ENCODE results near the gene PDE3A.

Gene PDE3A

DNA sequence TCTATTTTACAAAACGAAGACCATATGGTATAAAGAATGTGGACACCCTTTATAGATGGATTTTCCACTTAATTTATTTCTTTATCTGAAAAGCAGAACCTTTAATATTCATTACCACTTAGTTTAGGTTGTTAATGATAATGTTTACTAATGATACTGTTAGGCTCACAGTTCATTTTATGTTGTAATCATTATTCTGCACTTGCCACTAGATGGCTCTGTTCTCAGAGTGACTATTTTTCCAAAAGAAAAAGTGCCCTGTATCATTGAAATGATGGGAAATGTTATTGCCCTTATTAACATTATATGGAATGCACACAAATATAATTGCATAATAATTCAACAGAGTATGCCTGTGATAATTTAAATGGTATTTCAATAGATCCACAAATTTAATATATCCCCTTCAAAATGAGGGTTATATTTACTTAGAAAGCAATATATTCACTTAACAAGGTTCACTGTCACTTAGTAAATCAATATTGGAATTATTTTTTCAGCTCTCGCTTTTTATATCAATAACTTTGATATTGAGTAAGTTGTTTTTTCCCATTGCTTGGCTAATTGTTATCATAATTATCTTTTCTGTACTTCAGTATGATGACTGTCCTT lies 95.7 kb downstream of the PDE3A start:
- no peak for DNase-seq

DNA sequence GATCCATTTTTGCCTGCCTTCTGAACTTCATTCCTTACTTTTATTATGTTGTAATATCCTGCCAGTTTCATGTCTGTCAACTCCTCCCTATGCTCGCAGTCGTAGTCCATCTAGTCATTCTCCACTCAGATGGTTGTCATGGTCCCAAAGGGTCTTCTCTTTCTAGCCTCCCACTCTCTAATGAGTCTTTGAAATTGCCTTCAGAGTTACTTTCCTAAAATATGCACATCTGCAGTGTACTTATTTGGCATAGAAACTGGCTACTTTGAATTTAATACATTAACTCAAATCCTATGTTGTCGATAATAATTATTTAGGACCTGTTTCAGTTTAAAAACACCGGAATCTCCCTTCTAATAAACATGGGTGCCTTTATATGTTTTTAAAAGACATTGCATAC lies 101.0 kb downstream of the PDE3A start:
- no peak for DNase-seq

DNA sequence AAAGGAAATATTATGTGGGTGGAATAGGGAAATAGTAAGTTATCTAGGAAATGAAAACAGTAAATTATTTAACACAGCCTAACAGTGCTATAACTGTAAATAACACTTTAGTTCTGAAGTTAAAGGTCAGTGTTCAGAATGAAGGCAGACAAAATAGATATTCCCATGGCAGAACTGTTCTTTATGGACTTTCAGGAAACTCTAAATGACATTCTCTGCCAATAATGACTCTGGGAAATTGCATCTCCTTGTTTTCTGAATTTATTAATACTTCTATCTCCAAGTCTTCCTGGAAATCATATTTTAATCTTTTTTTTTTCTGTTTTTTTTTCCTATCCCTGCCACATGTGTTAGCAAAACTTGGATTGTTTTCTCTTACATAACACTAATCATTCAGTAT lies 101.4 kb downstream of the PDE3A start:
- DNase-seq: no peak

DNA sequence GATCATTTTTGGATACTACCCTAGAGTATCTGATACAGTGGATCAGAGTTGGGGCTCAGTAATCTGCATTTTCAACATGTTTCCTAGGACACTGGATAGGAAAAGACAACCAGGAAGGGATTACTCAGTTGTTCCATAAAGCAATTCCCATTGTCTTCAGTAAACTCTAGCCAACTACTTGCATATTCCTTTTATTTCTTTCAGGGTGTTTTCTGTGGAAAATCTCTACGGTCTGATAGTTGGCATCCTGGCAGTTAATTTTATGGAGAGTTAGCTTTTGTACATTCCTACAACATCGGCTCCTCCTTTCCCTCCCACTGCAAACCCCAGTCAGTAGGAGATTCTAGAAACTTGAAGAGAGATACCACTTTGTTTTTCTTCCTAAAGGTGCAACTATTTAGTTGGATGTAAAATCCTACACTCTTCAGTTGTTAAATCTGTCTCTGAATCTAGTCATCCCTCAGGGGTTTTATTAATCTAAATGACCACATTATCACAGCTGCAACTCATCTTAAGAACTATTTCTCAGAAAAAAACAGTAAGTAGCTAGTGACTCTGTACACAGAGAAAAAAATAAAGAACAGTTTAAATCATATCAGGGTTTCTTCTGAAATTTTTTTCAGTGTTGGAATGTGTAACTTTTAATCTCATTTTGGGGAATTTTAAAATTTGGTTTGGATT lies 103.9 kb downstream of the PDE3A start:
- DNase-seq: no peak

DNA sequence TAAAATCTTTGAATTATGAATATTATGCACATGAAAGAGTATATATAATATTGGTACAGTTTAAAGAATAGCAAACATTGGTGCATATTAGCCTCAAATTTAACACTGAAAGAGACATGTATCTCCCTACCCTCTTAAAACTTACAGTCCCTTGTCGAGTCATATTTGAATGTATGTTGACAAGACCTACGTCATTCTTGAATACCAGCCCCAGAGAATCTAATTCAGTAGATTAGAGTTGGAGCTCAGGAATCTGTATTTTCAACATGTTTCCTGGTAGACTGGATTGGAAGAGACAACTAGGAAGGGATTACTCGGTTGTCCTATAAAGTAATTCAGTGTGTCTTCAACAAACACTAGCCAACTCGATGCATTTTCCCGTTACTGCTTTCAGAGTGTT lies 104.8 kb downstream of the PDE3A start:
- no peak for DNase-seq

DNA sequence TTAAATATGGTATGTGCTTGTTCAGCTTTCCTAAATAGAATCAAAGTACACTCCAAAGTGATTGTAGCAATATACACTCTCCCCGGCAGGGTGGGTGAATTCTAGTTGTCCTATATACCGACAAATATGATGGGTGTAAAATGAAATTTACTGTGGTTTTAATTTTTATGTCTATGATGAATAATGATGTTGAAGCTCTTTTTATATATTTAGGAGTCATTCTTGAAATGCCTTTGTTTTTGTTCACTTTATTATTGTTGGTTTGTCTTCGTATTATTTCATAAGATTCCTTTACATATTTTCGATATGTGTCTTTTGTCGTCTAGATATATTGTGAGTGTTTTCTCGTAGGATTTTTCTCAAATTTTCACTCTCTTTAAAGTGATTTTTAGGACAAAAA lies 105.7 kb downstream of the PDE3A start:
- DNase-seq: no peak

DNA sequence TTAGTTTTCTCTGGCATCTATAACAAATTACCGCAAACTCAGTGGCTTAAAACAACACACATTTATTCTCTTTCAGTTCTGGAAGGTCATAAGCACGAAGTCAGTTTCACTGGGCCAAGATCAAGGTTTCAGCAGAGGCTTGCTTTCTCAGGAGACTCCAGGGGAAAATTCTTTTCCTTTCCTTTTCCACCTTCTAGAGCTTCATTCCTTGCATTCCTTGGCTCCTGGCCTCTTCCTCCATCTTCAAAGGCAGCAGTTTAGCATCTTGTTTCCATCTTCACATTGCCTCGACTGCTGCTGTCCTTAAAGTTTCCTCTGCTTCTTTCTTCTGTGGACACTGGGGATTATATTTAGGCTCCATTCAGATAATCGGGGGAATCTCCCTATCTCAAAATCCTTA lies 106.1 kb downstream of the PDE3A start:
- DNase-seq: no peak

DNA sequence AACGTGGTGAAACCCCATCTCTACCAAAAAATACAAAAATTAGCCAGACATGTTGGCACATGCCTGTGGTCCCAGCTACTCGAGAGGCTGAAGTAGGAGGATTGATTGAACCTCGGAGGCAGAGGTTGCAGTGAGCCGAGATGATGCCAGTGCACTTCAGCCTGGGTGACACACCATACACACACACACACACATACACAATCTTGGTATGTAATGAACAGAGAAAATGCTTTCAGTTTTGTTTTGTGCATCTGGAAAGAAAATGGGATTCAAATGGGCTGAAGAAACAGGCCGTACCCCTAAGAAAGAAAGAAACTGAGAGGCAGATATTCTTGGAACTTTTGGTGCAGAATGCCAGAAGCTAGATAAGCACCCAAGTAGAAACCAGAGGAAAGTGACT lies 107.2 kb downstream of the PDE3A start:
- DNase-seq: no peak

DNA sequence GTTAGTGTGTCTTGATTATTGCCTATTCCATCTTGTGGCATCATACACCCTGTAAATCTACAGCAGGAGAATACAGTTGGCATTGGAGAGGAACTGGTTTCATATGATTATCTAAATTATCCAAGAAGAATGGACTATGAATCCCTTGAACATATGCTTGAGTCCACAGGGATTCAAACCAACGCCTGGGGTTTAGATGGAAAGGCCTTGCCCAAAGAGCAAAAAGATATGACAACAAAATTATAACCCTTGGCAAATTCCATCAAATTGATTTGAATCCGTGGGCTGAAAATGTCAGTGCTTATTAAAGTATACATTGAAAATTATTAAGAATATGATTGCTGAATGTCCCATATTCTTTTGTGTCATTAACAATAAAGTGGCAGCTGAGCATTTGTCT lies 108.2 kb downstream of the PDE3A start:
- DNase-seq: no peak

DNA sequence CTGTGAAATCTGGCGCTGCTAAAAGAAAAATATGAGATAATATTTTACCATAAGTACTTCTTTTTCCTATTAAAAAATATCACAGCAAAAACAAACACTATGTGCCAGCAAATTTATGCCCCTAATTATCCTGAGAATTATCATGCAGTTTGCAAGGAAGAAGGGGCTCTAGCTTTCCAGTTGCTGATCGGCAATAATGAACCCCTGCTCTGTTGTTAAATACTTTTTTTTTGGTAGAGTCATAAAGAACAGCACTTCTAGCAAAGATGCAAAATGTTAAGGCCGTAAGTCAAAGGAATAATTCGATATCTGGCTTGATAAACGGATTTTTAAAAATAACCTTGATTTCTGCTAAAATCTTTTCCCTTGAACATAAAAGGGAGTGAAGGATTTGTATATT lies 108.9 kb downstream of the PDE3A start:
- no peak for DNase-seq

DNA sequence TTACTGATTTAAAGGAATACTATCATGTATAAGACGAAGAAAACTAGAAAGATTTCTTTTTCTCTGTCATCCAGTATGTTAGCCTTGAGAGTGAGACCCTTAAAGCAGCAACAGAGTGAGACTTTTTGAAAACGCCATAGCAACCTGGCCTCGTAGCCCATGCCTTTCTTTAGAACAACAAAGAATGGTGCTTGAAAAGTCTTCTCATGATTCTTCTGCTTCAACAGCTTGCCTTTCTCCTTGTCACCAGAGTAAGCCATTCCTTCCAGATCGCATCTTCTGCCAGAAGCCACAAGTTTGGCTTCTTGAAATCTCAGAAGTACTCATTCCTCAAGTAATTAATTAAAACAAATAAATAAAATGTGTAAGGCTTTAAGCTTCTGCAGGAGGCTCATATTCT lies 109.3 kb downstream of the PDE3A start:
- no peak for DNase-seq

DNA sequence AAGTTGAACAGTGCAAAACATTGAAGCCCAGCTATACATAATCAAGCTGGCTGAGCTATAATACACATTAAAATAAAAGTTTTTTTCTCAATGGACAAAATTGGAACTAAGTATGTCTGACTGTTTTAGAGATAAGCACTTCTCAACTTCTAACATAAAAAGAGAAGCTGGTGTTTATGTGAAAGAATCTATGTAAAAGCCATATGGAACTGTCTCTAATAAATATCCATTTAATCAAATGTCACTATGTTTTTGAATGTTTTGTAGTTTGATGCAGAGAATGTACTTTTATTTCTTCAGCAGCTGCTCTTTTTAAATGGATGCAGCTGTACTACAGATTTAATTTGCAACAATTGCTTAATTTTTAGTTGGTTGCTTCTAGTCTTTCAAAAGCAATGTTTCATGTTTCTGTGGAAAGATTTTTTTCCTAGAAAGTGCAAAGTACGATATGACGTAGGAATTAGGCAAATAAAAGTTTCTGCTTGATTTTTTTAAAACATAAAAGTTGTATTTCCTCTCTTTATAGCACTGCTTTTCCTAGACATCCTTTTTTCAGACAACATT lies 114.2 kb downstream of the PDE3A start:
- DNase-seq: no peak

DNA sequence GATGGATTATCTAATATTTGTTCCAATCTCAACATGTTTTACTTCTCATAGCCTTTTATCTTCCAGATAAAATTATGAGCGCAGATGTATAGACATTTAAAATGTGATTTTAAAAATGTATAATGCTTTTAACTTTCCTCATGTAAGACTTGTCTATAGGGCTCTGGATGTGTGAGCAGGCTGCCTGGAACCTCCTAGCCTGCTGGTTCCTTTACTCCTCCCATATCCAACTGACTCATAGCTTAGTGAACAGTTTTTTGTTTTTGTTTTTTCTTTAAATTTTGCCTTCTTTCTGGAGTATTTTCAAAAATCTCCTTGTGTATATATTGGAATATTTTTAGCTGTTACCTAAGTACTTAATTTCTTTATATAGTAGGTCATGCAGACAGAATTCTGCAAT lies 115.4 kb downstream of the PDE3A start:
- no peak for DNase-seq

DNA sequence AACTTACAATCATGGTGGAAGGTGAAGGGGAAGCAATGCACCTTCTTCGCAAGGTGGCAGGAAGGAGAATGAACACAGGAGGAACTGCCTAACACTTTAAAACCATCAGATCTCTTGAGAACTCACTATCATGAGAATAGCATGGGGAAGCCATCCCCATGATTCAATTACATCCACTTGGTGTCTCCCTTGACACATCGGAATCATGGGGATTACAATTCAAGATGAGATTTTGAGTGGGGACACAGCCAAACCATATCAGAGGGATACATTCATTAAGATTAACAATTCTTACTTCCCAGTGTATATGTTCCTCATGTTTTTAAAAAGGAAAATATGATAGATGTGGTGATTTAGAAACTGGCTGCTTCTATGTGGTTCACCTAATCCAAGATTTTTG lies 117.9 kb downstream of the PDE3A start:
- no peak for DNase-seq

DNA sequence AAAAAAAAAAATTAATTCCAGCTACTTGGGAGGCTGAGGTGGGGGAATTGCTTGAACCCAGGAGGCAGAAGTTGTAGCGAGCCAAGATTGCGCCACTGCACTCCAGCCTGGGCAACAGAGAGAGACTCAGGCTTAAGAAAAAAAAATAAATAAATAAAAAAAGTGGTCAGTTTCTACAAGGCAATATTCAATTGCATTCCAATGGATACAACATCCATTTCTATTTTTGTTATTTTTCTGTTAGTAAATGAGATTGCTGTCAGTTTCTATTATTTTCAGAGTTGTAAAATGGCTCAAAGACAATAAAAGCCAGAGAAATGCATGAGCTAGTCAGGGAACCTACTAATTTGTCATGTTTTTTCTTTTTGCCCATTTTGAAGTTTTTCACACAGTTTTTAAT lies 119.2 kb downstream of the PDE3A start:
- DNase-seq: no peak

DNA sequence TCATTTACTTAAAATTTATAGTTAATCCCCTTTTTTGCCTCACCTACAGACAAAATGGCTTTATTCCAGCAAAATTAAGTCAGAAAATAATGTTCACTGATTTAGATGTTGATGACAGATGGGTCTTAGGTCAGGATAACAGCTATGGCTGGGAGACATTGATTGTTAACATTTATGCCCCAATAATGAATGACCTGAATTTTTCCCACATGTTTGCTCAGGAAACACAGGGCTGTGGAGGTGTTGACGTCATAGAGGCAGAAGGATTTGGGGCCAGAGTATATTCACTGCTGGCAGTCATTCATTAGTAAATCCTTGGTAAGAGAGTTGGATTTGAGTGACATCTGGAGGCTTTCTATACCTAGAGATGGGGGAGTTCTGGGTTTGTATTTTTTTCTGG lies 121.3 kb downstream of the PDE3A start:
- no peak for DNase-seq

DNA sequence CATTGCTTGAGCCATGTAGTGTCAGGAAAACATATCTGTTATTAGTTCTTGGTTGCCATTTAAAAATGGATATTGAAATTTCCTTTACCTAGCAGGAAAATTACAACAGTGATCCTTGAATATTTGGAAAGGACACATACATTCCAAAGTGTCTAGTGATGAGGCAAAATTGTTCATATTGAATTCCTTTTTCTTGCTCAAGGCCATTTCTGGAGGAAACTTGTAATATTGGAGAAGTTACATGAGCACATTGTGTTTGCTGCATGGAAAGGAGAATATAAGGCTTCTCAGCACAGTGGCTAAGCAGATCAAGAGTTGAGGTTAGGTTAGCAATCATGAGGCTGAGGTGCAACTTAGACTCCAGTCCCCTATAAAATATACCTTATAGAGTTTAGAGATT lies 121.9 kb downstream of the PDE3A start:
- DNase-seq: no peak

DNA sequence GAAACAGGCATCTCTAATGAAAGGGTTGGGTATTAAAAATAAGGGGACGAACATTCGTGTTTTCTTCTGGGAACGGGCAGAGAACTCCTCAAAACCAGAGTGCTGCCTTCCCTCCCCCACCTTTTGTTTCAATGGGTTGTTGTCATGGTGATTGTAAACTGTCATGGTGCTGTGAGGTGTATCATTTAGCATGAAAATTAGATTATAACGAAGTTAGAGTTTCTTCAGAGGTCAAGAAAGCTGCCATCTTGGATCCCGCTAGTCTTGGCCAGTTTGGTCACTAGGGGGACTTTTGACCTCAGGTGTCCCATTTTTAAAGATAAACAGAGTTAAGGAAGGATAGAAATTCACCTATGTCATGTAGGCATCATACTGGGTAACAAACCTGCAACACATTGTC lies 123.0 kb downstream of the PDE3A start:
- DNase-seq: no peak

DNA sequence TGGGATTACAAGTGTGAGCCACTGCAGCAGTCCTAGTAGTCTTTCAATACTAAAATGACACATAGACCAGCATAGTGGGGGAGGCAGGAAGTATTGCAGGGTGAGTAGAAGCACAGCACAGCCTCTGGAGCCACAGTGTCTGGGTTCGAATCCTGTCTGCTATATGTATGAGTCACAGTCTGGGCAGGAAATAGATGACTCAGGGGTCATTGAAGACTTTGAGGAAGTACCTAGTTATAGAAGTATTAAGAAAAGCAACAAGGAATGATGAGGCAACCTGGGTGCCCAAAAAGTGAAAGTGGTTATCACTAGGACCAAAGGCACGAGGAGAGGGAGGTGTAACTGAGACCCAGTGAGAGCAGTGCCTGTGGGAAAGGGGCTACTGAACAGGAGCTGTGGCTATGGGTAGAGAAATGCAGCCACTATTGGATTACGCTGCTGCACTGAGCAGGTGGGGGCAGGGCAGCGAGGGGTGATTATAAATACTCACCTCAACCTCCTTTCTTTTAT lies 124.0 kb downstream of the PDE3A start:
- DNase-seq: no peak

DNA sequence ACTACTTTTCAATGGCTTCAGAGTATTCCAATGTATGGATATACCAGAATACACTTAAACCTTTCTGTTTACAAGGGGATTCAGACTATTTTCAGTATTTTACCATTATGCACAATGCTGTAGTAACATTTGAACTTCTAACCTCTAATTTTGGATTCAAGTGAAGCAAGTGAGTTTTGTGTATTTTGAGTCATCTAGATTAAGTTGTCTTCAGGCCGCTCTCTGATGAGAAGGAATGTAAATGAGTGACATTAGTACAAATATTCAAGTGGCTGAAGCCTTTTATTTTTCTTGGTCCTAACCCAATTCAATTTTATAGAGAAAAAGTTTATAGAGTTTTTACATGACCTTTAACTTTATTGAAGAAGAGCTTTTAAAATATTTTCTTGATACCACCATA lies 125.6 kb downstream of the PDE3A start:
- no peak for DNase-seq

DNA sequence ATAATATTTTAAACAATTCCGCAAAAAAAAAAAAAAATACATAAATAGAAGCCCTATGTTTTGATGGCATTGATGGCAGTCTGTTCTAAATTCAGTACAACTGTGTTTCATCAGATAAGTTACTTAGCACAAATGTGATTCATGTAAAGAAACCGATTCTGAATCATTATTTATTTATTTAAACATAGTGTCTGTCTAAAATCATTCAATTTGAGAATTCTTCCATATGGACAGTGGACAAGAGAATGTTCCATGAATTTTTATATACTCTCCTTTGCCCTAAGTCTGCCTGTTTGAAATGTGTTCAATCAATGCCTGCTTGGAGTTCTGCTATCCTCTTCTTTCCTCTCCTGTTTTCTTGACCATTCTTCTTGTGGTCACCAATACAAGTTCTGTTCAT lies 126.5 kb downstream of the PDE3A start:
- DNase-seq: no peak

DNA sequence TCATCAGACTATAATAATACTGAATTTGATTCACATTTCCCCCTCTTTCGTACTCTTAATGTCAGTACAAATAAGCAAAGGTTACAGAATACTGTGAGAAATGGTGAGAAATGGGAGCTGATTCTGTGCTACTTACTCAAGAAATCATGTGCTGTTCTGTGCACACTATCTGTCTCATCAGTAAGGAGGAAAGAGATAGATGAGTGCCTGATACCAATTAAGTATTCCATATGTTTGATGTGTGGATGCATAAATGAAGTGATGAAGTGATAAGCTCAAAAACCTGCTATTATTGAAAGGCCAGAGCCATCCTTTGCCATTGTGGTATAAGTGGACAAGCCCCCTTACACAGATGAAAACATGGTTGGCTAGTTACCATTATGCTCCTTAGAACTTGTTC lies 127.7 kb downstream of the PDE3A start:
- no peak for DNase-seq

DNA sequence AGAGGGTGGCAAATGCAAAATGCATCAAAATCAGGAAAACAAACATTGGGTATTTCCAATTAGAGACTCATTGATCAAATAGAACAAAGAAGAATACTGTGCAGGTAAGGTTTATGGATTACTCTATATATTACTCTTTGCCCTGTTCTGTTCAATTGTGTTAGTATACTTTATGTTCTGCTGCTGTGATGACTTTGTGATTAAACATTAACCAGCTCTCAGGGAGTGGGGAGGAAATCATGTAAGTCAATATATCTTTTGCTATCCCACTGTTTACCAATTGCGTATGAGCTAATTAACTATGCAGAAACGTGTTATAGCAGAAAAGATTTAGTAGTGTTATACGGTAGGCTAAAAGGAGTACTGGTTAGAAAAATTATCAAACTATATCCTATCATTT lies 129.4 kb downstream of the PDE3A start:
- DNase-seq: no peak

DNA sequence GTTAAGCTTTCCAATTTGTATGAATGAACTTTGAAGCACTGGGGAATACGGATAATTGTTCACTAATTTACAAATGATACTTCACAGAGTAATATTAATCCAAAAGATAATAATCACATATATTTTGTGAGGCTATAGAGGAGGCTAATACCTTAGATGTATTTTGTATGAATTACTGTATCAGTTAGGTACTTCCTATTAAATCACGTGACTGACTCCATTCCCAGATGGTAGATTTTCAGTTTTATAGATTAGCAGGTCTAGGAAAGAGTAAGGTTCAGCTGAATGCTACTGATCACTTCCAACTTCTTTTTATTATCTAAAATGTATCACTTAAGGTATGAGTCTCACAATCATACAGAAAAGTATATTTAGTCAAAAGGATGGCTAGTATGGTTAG lies 133.6 kb downstream of the PDE3A start:
- DNase-seq: no peak

DNA sequence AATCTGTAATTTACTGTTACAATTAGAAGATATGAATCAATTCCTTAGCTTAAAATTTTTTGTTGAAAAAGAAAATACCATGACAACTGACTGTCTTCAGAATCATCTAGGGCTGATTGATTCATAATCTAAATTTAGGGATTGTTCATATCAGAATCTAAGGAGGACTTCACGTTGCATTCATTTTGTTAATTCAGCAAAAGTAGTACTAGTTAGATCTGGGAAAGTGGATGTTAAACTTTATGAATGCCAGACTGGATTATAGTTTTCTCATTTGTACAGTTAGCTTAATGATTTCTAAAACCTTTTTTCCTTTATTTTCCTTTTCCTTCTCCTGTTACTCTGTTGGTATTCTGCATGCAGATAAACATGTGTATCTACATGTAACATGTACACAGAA lies 135.5 kb downstream of the PDE3A start:
- DNase-seq: no peak
